DMS153 (cell line): ENCODE data around the gene SRCIN1.
"Not testable (repeated sequence)": the region's sequence is repeated elsewhere in the genome, so short reads cannot be mapped to it uniquely, and the experiment has no call there.

Experiments used
- DNase-seq: peaks from one replicate; lab custom pipeline; 2025; lab: John Stamatoyannopoulos, UW

The SRCIN1 gene

DNA sequence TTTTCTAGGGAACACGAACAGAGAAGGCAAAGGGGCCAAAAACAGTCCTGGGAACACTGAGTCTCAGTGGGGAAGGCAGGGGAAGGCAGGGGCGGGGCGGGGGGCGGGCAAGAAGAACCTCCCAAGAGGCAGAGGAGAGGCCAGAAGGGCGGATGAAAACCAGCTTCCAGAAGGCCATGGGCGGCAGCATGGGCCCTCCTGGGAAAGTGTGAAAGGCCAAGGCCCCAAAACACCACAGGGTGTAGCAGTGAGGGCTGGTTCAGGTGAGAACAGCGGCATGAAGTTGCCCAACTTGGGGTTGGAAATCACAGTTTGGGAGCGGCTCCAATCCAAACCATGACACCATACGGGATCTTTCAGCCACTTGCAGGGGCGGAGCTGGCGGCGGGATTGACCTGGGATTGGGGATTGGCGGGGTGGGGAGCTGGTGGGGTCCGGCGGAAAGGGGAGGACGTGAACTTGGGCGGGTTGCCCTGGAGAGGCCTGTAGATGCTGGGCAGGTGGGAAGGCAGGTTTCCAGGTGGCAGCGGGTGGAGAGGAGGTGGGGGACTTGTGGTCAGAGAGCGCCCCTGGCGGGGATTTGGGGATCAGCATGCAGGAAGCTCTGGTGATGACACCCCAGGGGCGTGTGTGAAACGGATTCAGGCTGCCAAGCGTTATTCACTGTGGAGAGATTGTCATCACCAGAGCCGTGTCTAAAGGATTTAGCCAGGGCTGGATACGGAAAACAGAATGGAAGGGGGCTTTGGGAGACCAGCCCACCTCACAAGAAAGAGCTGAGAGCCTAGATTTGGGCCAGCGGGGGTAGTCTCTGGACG, 96.6 kb downstream of the SRCIN1 start:
- no peak for DNase-seq

- DNase-seq = no peak
Observed at GRCh38 chr17:38508570-38508950, 97.2 kb downstream of the SRCIN1 start.

GRCh38 chr17:38507921-38508569, 97.7 kb downstream of the SRCIN1 start:
- no peak for DNase-seq

DNA sequence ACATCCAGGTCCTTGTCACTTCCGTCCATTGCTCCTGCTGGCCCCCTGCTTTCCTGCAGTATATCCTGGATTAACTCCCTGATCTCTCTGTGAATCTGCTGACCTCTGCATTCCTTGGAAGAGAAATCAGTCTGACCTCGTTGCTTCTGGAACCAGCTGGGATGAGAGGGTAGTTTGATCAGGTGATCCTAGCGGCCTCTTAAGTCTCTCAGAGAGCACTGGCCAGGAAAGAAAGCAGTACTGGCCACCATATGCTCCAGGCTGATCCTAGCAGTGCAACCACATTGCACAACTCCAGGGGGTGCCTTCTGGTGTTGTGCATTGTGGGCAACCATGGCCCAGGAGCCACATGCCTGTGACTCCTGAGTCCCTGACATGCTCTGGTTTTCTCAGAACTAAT, 98.3 kb downstream of the SRCIN1 start:
- DNase-seq = no peak

DNA sequence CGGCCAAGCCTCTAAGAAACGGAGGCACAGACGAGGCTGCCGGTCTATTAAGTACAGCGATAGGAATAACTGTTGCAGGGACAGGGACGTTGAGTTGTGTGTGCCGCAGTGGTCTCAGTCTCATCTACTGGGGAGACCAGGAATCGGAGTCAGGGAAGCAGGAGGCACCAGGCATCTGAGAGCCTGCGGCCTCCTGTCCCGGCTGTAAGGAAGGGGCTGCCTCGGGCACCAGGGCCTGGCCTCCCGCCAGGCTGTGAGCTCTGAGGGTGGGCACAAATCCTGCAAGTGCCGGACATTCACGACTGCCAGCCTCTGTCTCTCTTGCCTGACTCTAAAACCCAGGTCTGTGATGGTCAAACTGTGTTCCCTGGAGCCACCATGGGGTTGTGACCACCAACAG, 101.5 kb downstream of the SRCIN1 start:
- DNase-seq = no peak

DNA sequence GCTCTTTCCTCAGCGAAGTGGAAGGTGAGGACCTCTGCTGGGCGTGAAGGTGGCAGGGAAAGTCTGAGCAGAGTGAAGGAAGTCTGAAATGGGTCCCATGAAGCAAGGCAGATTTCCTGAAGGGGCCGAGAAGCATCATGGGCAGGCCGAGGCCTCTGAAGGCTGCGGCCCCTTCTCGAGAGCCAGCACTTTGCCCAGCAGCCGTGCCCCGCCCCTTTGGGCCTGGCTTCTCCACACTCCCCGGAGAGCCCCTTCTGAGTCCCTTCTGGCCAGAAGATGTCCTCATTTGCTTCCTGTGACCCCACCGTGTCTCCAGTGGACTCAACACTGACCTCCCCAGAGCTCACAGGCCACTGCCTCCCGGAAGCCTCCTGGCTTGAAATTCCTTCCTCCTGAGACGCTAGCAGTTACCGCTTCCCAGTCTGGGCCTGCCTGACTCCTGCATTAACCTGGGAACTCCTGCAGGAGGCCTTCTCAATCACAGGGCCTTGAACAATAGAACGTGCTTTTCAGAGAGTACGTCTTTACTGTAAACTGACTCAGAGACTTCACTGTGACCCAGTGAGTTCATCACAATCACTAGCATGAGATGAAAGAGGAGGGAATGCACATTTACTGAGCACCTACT, 102.4 kb downstream of the SRCIN1 start:
- not testable (repeated sequence) for DNase-seq

GRCh38 chr17:38501718-38502117, 104.0 kb downstream of the SRCIN1 start:
- DNase-seq = not testable (repeated sequence)

DNA sequence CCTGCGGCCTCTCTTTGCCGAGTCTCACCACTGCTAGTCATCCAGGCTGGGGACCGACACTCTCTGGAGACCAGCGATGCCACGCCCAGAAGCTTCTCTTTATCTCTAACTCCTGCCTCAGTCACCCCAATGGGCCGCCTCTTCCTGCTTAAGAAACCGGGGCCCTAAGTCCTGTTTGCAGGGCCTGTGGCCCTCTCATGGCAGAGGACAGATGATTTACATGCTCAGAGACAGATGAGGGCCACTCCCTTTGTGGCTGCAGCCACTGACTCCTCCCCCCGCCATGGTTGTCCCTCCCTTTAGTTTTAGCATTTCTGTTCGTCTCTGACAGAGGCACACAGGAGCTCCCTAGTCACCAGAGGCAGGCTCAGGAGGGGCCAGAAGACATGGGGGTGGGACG, 106.5 kb downstream of the SRCIN1 start:
- not testable (repeated sequence) for DNase-seq

GRCh38 chr17:38498353-38498752, 107.4 kb downstream of the SRCIN1 start:
- DNase-seq = no peak

GRCh38 chr17:38497656-38498055, 108.1 kb downstream of the SRCIN1 start:
- not testable (repeated sequence) for DNase-seq

- not testable (repeated sequence) for DNase-seq
Observed at GRCh38 chr17:38494152-38494551, 111.6 kb downstream of the SRCIN1 start.

- peak; percentile 73 for DNase-seq
Observed at GRCh38 chr17:38492067-38493040, 113.4 kb downstream of the SRCIN1 start.

DNA sequence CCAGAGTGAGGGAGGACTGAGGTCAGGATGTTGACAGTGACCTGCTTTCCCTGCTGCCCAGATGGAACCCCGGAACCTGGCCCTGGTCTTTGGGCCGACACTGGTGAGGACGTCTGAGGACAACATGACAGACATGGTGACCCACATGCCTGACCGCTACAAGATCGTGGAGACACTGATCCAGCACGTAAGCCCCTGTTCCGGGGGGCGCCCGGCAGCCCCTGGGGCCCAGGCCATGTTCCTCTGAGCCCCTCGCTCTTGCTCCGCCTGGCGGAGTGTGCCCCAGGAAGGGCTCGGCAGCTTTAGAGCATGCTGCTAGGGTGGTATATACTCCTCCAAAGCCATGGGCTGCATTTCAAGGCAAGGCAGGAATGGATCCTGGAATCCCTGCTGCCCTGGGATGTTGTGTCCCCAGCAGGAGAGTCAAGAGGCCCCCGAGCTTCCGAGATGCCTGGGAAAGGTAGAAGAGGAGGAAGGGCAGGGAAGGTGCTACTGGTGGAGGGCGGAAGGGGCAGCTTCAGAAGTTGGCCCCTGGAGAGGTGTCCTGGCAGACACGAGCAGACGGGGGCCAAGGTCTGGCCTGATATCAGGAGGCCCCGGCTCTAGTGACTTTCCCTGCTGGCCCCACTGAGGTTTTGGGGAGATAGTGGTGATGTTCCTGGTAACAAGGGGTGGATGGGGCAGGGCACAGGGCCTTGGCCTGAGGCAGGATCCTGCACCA, 114.2 kb downstream of the SRCIN1 start:
- not testable (repeated sequence) for DNase-seq

- DNase-seq = not testable (repeated sequence)
Observed at GRCh38 chr17:38489774-38490173, 116.0 kb downstream of the SRCIN1 start.

GRCh38 chr17:38485681-38486298, 120.0 kb downstream of the SRCIN1 start:
- not testable (repeated sequence) for DNase-seq

DNA sequence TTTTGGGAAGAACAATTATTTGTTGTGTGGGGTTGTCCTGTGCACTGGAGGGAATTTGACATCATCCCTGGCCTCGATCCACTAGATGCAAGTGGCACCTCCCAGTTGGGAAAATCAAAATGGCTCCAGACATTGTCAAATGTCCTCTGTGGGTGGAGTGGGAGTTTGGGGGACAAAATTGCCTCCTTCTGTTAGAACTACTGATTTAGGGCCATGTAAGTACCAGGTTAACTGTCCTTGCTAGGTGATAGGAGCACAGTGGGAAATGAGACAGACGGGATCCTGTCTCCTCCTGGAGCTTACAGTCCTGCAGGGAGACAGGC, 120.6 kb downstream of the SRCIN1 start:
- DNase-seq = no peak

DNA sequence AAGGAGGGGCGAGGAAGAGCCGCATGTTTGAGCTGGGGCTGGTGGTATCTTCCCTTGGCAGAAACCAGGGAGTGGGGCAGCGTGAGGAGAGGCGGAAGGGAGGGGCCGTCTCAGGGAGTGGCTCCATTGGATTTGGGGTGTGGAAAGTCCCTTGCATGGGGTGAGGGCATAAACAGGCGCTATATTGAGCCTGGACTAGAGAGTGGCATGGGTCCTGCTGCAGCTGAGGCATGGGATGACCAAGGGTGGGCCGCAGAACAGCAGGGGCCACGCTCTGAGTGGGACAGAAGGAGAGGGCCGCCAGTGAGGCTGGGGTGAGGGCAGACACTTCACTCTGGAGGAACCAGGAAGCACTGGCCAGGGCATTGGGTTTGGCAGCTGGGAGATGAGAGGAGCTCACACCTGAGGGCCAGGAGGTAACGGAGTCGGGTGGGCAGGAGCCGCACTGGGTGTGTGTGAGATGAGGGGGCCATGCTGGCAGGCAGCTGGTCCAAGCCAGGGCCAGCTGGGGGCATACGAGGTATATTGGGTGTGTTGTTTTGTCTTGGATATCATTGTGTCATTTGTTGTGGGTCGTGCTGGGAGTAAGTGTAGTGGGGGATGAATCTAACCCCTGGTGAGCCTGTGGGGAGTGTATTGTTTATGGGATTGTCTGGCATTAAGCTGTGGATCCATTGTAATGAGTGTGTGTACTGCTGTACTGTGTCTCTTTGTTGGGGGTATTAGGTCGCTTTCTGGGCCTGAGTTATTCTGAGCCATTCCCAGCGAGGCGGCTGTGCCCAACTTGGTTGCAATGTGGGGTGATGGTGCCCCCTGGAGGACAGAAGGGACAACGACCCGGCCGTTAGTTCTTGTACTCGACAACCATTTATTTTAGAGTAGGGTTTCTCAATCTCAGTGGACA, 121.3 kb downstream of the SRCIN1 start:
- peak; percentile 9 for DNase-seq

GRCh38 chr17:38482700-38483043, 123.1 kb downstream of the SRCIN1 start:
- not testable (repeated sequence) for DNase-seq

DNA sequence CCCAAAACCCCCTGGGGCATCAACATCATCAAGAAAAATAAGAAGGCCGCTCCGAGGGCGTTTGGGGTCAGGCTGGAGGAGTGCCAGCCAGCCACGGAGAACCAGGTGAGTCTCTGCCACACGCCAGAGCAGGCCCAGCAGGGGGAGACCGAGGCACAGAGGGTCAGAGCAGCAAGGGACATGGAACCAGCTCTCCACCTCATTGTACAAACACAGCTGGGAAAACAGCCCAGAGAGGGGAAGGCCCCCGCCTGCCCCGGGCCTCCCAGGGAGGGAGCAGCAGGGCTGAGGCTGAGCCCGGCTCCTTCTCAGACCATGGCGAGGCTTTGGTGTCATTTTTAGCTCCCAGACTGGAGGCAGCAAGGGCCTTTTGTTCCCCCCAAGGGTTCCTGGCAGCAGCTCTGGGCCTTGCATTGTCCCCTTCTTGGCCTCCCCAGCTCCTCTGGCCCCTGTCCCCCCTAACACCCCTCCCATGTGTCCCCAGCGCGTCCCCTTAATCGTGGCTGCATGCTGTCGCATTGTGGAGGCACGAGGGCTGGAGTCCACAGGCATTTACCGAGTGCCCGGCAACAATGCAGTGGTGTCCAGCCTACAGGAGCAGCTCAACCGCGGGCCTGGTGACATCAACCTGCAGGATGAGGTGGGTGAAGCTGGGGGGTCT, 123.6 kb downstream of the SRCIN1 start:
- DNase-seq = peak; percentile 45
